Esophagus muscularis mucosa (tissue), 4 donors: ENCODE data around the gene ZNF585A. TPM values are rescaled to one million over a fixed set of nuclear protein-coding genes. Genes with fewer than 3 reads are reported as not detected.
"Not testable (repeated sequence)": the region's sequence is repeated elsewhere in the genome, so short reads cannot be mapped to it uniquely, and the experiment has no call there.

ENCODE experiments used
- DNase-seq: peaks from one replicate; pipeline ENCODE4 v3.0.0-alpha.2; 2017; ENCODE audit errors: extremely low spot score
- H3K27ac ChIP-seq, 4 donors: fragments of 200-600 bp; sonication (generic); replicated peaks in 1 of 4; 1 replicate in 3 of 4; 2 replicates in 1 of 4; pipeline ENCODE4 v1.5.1; 2016 to 2019; ENCODE audit warnings: mild to moderate bottlenecking in 1 of 4
- H3K27me3 ChIP-seq, 4 donors: fragments of 200-600 bp; sonication (generic); one replicate each; pipeline versions ENCODE4 v1.5.1 to v1.6.0; 2016 to 2019
- H3K36me3 ChIP-seq, 4 donors: fragments of 200-600 bp; sonication (generic); one replicate each; pipeline ENCODE4 v1.5.1; 2016 to 2019
- H3K4me1 ChIP-seq, 4 donors: fragments of 200-600 bp; sonication (generic); one replicate each; pipeline ENCODE4 v1.5.1; 2016 to 2019
- H3K4me3 ChIP-seq, 4 donors: fragments of 200-600 bp; sonication (generic); 1 replicate in 2 of 4; 2 replicates in 2 of 4; pipeline ENCODE4 v1.5.1; 2016 to 2019; ENCODE audit warnings: mild to moderate bottlenecking in 4 of 4, moderate library complexity in 1 of 4
- H3K9me3 ChIP-seq, 4 donors: fragments of 200-600 bp; sonication (generic); 1 replicate in 3 of 4; 2 replicates in 1 of 4; pipeline ENCODE4 v1.5.1; 2016 to 2019
- EP300 ChIP-seq: sonication (generic); formaldehyde crosslinking; IDR thresholded peaks from one replicate; pipeline ENCODE4 v1.6.1; 2017; ENCODE audit warnings: antibody characterized with exemption
- POLR2A ChIP-seq: fragments of 450-650 bp; IDR thresholded peaks from one replicate; pipeline ENCODE4 v1.6.1; 2017; ENCODE audit warnings: antibody characterized with exemption, moderate library complexity, mild to moderate bottlenecking, low read depth
- POLR2AphosphoS5 ChIP-seq, 2 donors: sonication (generic); formaldehyde crosslinking; IDR thresholded peaks; one replicate each; pipeline ENCODE4 v1.6.1; 2017; ENCODE audit warnings: antibody characterized with exemption in 2 of 2
- WGBS: methylation state at CpG from one replicate; pipeline ENCODE4 v1.1.5; 2018; 5-methylcytosine and 5-hydroxymethylcytosine counted together
- intact Hi-C: fragments of 100-400 bp; cut with DNase I; formaldehyde crosslinking; loops from one replicate; pipeline ENCODE4 v1.15.1; 2023
- total RNA-seq, 4 donors: library from RNA; depleted of rRNA; stranded (reverse); fragments of >200 nt; gene quantifications; one replicate each; pipeline versions ENCODE4 v1.1.0 to v1.2.1, GENCODE V29; 2016
- TF ChIP-seq, protein P1 (sequence below), 3 experiments: fragments of 200-600 bp in 2 of 3; fragments of 450-650 bp in 1 of 3; sonication (generic) in 2 of 3; IDR thresholded peaks; one replicate each; pipeline ENCODE4 v1.5.1; 2017 to 2019; ENCODE audit warnings: antibody characterized with exemption in 3 of 3, mild to moderate bottlenecking in 2 of 3, moderate library complexity in 1 of 3

Gene ZNF585A
- total RNA-seq, 4 donors from 2014 or later = 5.8 to 8.7 (median 6.8) TPM

GRCh38 chr19:37127999-37128820, 44.3 kb downstream of the ZNF585A start:
- Histone ChIP-seq H3K9me3 (peaks cover 56 to 100% (median 100%) of the 10 kb centered on the region in 4 donors), H3K27ac (no peak overlapping the region), H3K27me3 (no peaks in the 10 kb centered on the region), H3K4me1 (no peaks in the 10 kb centered on the region), H3K36me3 (peaks cover 40 to 61% (median 47%) of the 10 kb centered on the region in 4 donors), H3K4me3 (no peak overlapping the region)
- intact Hi-C loops = no loop called here
- WGBS = 97% methylated on average over 12 of the region's 12 CpGs
- no peak for DNase-seq
- no peak for TF ChIP-seq EP300
- no peak for TF ChIP-seq POLR2A
- TF ChIP-seq POLR2AphosphoS5 (IDR thresholded peaks at IDR 0.05) = no peak
- TF ChIP-seq, protein P1, sequence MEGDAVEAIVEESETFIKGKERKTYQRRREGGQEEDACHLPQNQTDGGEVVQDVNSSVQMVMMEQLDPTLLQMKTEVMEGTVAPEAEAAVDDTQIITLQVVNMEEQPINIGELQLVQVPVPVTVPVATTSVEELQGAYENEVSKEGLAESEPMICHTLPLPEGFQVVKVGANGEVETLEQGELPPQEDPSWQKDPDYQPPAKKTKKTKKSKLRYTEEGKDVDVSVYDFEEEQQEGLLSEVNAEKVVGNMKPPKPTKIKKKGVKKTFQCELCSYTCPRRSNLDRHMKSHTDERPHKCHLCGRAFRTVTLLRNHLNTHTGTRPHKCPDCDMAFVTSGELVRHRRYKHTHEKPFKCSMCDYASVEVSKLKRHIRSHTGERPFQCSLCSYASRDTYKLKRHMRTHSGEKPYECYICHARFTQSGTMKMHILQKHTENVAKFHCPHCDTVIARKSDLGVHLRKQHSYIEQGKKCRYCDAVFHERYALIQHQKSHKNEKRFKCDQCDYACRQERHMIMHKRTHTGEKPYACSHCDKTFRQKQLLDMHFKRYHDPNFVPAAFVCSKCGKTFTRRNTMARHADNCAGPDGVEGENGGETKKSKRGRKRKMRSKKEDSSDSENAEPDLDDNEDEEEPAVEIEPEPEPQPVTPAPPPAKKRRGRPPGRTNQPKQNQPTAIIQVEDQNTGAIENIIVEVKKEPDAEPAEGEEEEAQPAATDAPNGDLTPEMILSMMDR (IDR thresholded peaks at IDR 0.05) = no peak

- WGBS = 100% methylated on average over 3 of the region's 3 CpGs
- H3K27ac ChIP-seq, H3K27me3 ChIP-seq, DNase-seq, intact Hi-C loops, H3K4me3 ChIP-seq, H3K4me1 ChIP-seq: not testable (repeated sequence)
- H3K9me3 ChIP-seq = peaks cover 17 to 82% (median 71%) of the 10 kb centered on the region in 4 donors
- peaks cover 12 to 25% (median 14%) of the 10 kb centered on the region in 4 donors for H3K36me3 ChIP-seq
Measured at GRCh38 chr19:37122093-37122492, 50.4 kb downstream of the ZNF585A start.

GRCh38 chr19:37114001-37114400, 58.5 kb downstream of the ZNF585A start:
- no peak for DNase-seq
- Histone ChIP-seq H3K4me1 (no peaks in the 10 kb centered on the region), H3K4me3 (no peak overlapping the region), H3K27me3 (no peaks in the 10 kb centered on the region), H3K27ac (no peak overlapping the region), H3K9me3 (peaks cover 10 to 99% (median 95%) of the 10 kb centered on the region in 4 donors), H3K36me3 (peaks cover 61 to 81% (median 75%) of the 10 kb centered on the region in 4 donors)
- TF ChIP-seq POLR2AphosphoS5 (IDR thresholded peaks at IDR 0.05) (no peak), EP300 (no peak), POLR2A (no peak)
- TF ChIP-seq, protein P1 (IDR thresholded peaks at IDR 0.05) = no peak
- 94% methylated on average over 9 of the region's 9 CpGs for WGBS
- intact Hi-C loops = no loop called here

DNA sequence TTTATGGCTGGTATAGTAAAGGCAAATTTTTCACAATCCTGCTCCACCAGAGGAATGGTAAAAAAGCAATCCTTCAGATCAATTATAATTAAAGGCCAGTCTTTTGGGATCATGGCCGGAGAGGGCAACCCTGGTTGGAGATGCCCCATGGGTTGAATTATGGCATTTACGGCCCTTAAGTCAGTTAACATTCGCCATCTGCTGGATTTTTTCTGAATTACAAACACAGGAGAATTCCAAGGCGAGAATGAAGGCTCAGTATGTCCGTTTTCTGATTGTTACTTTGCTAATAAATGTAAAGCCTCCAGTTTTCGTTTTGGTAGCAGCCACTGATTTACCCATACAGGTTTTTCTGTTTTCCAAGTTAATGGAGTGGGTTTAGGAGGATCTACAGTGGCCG, 60.7 kb downstream of the ZNF585A start:
- H3K9me3 ChIP-seq = peaks cover 10 to 100% (median 99%) of the 10 kb centered on the region in 4 donors
- 75% methylated on average over 7 of the region's 7 CpGs for WGBS

GRCh38 chr19:37104135-37104534, 68.4 kb downstream of the ZNF585A start:
- H3K4me3 ChIP-seq = not testable (repeated sequence)

More for the DNA sequence above, 60.7 kb downstream of the ZNF585A start:
- DNase-seq, intact Hi-C loops, H3K27me3 ChIP-seq, H3K4me3 ChIP-seq, H3K4me1 ChIP-seq, H3K27ac ChIP-seq: not testable (repeated sequence)
- peaks cover 81 to 99% (median 94%) of the 10 kb centered on the region in 4 donors for H3K36me3 ChIP-seq

DNA sequence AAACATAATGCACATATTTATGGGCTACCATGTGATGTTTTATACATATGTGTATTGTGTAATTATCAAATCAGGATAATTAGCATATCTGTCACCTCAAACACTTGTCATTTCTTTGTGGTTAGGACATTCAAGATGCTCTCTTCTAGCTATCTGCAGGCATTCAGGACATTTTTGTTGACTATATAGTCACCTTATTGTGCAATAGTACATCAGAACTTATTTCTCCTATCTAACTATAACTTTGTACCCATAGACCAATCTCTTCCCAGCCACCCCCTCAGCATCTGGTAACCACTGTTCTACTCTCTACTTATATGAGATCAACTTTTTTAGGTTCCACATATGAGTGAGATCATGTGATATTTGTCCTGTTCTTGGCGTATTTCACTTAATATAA, 73.9 kb downstream of the ZNF585A start:
- intact Hi-C loops = no loop called here
- Histone ChIP-seq H3K4me3 (no peak overlapping the region), H3K9me3 (peaks cover 5 to 97% (median 97%) of the 10 kb centered on the region in 4 donors), H3K36me3 (peaks cover 72 to 95% (median 91%) of the 10 kb centered on the region in 4 donors), H3K27me3 (no peaks in the 10 kb centered on the region), H3K4me1 (no peaks in the 10 kb centered on the region), H3K27ac (no peak overlapping the region)
- WGBS = 100% methylated on average over 1 of the region's 1 CpG
- no peak for TF ChIP-seq POLR2A
- TF ChIP-seq EP300 = no peak
- TF ChIP-seq POLR2AphosphoS5 (IDR thresholded peaks at IDR 0.05) = no peak
- TF ChIP-seq, protein P1 (IDR thresholded peaks at IDR 0.05) = no peak
- DNase-seq = no peak

More at GRCh38 chr19:37104135-37104534, 68.4 kb downstream of the ZNF585A start:
- H3K36me3 ChIP-seq = peaks cover 64 to 89% (median 76%) of the 10 kb centered on the region in 4 donors
- H3K4me1 ChIP-seq, H3K27ac ChIP-seq, DNase-seq, intact Hi-C loops, H3K27me3 ChIP-seq: not testable (repeated sequence)
- 98% methylated on average over 5 of the region's 5 CpGs for WGBS
- peaks cover 5 to 90% (median 87%) of the 10 kb centered on the region in 4 donors for H3K9me3 ChIP-seq
